Fibroblast of peridontal ligament (primary cell): ENCODE data around the gene GOLGA8N.
A peak's percentile ranks its signal among the peaks of the same experiment; 100 is the strongest.
"Not testable (repeated sequence)": the region's sequence is repeated elsewhere in the genome, so short reads cannot be mapped to it uniquely, and the experiment has no call there.

Source experiments
- DNase-seq: peaks from one replicate; pipeline ENCODE4 v3.0.0-alpha.2; 2010; ENCODE audit errors: extremely low read depth

GOLGA8N gene

DNA sequence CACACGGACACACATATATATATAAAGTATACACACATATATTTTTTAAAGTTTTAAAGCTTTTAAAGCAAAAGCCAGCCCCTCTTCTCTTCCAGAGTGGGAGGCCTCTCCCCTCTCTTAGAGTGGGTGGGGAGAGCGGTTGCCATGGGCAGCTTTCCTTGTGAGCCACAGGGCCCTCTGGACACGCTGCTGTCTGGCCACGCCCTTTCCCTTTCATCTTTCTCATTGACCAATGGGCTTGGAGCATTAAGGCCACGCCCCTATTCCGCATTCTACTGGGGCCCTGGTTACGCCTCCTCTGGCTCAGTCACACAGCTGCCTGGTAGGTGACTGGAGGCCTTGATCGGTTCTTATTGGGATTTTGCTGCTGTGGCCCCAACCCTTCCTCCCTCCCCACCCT is at the start of gene GOLGA8N:
GOLGA8N (plus strand) TSS at position 306 of the 400 bp plus-strand sequence.
- not testable (repeated sequence) for DNase-seq

- DNase-seq: not testable (repeated sequence)
Observed at GRCh38 chr15:32543456-32543855, 49.8 kb upstream of the GOLGA8N start.

- not testable (repeated sequence) for DNase-seq
Observed at GRCh38 chr15:32545129-32545528, 48.1 kb upstream of the GOLGA8N start.

DNA sequence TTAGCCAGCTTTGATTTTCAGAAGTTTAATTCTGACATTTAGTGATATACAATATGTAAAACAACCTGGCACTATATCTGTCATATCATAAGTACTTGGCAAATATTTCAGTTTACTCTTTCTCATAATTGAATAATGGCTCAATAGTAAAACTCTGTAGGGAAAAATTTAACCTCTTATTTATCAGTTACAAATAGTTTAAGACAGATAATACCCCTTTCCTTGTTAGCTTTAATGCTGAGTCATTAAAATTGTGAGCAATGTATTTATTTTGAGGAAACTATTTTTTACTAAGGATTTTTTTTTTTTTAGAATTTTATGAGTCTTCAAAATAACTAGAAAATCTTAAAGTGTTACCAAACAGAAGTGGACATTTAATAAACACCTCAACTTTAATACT is 38.7 kb upstream of the GOLGA8N start:
- not testable (repeated sequence) for DNase-seq

- not testable (repeated sequence) for DNase-seq
Observed at GRCh38 chr15:32562198-32562597, 31.1 kb upstream of the GOLGA8N start.

DNA sequence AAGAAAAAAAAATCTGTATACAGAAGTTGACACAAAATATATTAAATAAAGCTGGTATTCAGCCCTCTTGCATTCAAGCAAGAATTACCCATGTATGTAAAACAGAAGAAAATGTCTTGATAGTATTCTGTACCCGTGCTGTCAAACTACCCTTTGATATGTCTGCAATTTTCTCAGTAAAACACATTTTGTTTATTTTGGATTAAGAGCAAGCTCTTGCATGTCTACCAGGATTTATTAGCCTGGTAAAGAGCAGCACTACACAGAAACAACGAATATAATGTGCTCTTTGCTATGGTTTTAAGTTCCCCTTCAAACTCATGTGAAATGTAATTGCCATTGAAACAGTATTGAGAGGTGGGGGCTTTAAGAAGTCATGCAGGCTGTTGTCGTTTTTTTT is 24.3 kb upstream of the GOLGA8N start:
- DNase-seq: not testable (repeated sequence)

DNA sequence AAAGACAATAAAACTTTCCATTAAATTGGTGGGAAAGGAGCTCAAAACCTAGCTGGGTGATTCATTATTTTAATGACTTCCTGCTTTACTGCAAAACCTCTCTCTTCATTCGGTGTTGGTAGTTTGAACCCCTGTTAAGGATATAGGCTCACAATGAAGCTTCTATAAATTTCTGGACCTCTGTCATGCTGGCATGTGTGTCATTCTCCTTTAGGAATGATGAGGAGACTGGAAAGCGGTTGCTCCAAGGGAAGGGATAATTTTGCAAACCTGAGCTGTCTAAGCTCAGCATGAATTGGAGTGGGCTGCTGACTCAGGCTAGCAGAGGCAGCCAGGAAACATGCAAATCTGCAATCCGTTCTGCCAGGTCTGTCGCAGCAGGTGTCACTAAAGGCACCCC is 14.8 kb upstream of the GOLGA8N start:
- not testable (repeated sequence) for DNase-seq

DNA sequence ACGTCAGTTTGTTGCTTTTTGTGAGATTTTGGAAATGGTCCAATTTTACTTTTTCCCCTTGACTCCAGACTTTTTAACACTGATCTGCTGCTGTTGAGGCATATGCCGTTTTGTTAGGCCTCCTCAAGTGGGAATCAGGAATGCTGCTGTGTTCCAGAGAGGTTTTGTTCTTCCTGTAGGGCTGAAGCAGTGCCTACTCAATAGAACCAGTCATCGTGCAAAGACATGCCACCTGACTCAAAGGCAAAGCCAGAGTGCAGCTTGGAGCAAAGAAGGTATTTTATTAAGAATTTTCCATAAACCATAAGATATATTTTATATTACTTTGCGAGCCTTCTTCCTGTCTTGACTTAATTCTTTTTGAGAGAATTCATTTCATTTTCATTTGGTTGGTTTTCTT is 7.4 kb upstream of the GOLGA8N start:
- DNase-seq: not testable (repeated sequence)

DNA sequence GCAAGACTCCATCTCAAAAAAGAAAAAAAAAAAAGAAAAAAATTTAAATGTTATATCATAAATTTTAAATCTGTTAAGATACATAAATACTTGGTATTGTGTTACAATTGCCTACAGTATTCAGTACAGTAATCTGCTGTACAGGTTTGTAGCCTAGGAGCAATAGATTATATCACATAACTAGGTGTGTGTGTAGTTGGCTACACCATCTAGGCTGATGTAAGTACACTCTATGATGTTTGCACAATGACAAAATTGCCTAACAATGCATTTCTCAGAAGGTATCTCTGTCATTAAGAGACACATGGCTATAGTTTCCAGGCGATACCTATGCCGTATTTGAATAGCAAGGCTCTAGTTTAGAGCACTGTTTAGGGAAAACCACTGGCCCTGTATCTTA is 16.3 kb downstream of the GOLGA8N start:
- not testable (repeated sequence) for DNase-seq

DNA sequence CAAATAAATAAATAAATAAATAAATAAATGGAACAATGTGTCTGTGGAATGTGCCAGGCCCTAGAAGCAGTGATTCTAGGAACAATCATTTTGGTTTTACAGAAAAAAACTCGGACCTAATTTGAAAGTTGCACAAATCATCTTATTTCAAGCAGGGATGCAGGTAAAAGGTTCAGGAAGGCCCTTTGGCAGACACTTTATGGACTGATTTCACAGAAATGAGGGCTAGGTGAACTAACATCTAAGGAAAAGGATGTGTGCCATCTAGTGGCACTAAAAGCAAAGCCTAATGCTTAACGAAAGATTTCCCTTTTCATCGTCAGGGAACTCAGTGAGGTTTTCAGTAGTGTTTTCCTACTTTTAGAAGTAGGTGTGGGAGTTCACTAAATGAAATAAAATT is 17.5 kb downstream of the GOLGA8N start:
- peak; percentile 63 for DNase-seq

DNA sequence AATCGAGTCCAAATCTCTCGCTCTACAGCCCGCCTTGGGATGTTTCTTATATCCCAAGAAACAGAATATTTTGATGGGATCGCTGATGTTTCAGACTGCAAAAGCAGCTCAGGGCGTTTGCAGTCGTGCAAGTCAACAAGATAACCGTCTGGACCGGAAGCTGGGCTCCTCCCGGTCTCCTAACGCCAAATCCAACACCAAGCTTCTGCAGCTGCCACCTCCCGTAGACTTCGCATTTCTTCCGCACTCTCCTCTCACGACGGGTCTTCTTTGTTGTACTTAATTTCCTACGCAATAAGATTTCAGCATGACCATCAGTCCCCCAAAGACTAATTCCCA is 21.4 kb downstream of the GOLGA8N start:
- DNase-seq: not testable (repeated sequence)

DNA sequence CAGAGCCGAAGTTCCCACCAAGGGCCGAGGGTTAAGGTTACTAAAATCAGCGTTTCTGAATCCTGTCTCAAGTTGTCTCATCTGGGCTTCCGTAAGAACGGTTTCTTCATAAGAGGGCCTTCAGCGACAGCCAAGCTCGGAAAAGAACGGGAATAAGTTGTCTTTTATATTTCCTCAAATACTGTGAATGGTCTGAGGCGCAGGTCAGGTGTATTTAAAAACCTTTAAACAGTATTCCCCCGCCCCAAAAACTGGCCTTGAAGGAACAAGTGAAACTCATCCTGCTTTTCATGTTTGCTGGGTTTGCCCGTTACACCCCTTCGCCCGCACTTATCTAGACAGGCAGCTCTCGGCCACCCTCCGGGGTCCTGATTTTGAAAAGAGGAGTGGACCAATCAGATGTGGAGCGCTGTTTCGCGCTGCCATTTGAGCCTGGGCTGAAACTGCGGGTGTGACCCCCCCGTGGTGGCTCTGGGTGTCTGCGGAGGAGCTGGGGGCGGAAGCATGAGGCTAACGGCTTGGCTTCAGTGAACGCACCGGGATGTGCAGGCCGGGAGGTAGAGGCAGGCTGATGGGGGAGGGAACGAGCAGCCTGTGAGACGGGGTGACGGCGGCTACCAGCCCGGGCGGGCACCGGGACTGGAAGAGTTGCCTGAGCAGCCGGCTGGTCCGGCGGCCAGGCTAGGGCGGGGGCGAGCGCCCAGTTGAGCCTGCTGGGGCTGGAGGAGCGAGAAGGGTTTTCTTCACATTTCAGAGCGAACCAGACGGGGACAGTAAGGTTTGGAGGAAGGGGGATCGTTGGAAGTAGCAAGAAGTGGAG is 22.0 kb downstream of the GOLGA8N start, which contains the start of gene ARHGAP11A:
ARHGAP11A (plus strand) TSS at position 454 of the 820 bp plus-strand sequence. CDS start 708 bp downstream, outside the sequence.
- peak; percentile 94 for DNase-seq

DNA sequence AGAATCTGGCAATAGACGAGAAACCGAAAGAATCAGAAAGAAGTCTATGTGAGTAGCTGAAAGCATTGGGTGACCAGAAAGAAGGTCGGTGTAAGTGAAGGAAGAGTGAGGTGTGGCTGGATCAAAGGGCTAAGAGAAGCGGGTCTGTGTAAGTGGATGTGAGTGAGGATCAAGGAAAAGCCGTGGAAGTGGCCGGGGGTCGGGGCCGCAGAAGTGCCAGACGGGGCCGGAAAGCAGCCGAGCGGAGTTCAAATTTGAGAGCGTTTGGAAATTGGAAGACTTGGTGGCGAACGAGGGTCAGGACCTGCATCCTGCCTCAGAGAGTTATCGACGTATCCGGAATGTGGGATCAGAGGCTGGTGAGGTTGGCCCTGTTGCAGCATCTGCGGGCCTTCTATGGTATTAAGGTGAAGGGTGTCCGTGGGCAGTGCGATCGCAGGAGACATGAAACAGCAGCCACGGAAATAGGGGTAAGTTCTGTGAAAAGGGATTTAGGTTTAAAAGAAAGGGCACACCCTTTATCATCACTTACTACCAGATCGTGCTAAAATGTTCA is 22.7 kb downstream of the GOLGA8N start:
- DNase-seq: not testable (repeated sequence)

- peak; percentile 56 for DNase-seq
Observed at GRCh38 chr15:32636410-32636809, 43.2 kb downstream of the GOLGA8N start.

DNA sequence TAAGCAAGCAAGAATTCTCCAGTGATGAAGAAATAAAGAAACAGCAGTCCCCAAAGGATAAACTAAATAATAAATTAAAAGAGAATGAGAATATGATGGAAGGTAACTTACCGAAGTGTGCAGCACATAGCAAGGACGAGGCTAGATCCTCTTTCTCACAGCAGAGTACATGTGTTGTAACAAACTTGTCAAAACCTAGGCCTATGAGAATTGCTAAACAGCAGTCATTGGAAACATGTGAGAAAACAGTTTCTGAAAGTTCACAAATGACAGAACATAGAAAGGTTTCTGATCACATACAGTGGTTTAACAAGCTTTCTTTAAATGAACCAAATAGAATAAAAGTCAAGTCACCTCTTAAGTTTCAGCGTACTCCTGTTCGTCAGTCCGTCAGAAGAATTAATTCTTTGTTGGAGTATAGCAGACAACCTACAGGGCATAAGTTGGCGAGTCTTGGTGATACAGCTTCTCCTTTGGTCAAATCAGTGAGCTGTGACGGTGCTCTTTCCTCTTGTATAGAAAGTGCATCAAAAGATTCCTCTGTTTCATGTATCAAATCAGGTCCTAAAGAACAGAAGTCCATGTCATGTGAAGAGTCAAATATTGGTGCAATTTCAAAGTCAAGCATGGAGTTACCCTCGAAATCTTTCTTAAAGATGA is 43.8 kb downstream of the GOLGA8N start:
- DNase-seq: no peak

DNA sequence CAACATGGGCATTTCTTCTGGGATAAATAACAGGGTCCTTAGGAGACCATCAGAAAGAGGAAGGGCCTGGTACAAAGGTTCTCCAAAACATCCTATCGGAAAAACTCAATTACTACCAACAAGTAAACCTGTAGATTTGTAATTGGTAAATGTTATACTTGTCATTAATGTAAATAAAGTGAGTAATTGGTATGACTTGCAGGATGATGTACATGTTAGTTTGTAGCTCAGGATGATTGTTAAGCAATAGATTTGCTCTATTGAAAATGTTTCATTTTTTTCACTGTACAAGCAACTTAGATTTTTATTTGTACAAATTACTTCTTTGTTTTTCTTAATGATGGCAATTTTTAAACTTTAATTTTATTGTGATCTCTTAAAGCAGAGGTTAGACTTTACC is 44.4 kb downstream of the GOLGA8N start:
- no peak for DNase-seq

DNA sequence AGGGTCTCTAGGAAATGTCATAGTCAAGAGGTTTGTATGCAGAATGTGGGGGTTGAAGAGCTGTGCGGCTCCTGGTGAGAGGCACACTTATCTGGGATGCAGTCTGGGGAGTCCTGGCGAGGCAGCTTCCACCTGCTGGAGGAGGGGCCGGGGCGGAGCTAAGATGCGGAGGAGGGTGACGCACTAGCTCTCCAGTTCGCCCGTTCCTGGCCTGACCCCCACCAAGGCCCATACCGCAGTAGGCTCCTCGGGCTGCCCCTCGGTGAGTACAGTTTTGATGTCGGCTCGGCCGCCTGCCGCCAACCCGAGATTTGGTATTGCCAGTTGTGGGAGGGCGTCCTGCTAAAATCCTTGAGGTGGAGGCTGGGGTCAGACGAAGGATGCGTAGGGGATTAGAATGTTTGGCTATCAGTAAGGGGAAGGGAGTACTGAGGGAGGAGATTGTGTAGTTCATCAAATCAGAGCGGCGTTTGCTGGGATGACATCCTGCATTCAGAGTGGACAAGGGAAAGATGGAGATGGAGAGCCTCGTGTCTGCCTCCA is 48.3 kb downstream of the GOLGA8N start, which contains the start of gene SCG5:
SCG5 (plus strand) TSS at position 194 of the 543 bp plus-strand sequence. CDS start 1,883 bp downstream, outside the sequence.
- no peak for DNase-seq

DNA sequence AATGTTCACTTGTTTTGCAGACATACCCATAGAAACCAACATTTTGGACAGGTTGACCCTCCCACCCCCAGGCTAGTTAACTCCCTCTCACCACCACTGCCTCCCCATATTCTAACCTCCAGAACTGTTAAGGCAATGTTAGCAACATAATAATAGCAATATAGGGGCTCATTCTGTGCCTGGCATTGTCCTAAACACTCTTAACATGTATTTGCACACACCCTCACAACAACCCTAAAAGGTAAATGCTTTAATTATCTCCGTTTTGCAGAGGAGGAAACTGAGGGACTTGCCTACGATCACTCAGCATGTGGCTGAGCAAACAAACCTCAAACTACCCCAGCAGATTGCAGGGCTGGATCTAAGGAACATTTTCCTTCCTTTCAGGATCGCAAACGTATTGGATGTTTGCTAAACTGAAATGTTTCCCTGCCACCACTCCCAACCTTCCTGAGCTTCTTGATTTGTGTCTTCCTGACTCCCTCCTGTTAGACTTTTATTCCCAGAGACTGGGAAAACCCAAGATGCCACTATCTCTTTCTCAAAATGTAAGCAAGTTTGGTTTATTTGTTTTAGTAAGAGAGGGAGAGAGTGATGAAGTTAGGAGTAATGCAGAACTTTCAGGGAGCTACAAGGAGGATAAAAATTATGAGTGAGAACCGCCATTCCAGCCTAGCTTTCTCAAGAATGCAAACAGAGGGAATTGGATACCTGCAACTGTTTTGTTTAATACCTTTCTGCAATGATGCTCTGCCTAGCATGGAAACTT is 49.6 kb downstream of the GOLGA8N start:
- no peak for DNase-seq

DNA sequence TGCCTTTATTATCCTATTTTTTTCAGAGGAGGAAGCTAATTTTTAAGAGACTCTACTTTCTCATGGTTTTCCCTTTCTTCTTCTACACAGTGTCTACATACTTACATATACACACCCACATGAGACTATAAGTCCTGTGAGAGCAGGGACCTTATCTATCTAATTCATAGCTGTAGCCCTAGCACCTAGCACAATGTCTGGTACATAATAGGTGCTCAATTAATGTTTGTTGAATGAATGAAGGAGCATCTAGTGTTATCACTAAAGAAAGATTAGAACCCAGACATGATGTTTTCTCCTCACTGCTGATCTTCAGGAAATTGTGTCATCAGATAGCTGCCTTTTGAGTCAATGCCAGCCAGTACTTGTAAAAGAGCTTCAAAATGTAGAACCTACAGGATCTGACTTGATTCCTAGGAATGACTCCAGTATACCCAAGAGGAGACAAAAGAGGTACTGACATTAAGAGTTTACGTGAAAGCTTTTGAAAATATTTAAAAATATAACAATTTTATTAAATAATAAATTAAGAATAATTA is 50.7 kb downstream of the GOLGA8N start:
- DNase-seq: no peak

DNA sequence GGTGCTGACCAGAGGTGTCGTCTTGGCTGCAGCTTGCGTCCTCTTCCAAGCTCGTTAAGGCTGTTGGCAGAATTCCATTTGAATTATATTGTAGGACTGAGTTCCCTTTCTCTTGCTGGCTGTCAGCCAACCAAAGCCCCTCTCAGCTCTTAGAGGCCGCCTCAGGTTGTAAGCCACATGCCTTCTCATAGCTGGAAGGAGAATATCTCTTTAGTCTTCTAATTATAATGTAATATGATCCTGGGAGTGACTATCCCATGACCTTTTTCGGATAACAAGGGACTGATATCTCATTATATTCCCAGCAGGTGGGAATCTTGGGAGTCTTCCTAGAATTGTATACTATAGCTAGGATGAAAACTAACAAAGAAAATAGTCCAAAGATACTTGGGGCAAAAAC is 53.0 kb downstream of the GOLGA8N start:
- DNase-seq: no peak

DNA sequence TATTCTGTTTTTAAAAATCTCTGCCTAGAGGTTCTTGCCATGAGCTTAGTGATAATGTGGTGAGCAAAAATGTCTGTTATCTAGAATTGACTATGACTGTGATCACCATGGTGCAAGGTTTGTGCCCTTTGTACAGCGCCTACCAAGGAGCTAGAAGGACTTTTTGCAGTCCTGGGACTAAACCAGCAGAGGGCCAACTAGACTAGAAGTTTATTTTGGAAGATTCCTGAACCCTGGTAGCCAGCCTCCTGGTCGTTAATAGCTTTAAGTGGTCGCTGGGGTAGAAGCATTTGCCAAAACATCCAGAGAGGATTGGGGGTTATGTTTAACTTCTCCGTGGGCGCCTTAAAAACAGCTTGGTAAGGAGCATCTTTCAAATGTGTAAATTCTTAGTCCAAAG is 56.1 kb downstream of the GOLGA8N start:
- DNase-seq: peak; percentile 68
